Neural cell (in vitro differentiated cells): ENCODE results near the gene RFTN1. TPM values are rescaled to one million over a fixed set of nuclear protein-coding genes. Genes with fewer than 3 reads are reported as not detected.

Experiments
- H2AFZ ChIP-seq: fragments of 200-600, 300-800 bp; sonication (generic), shearing (Covaris generic); 2 replicates; pipeline ENCODE4 v1.6.0; 2014; ENCODE audit warnings: low read depth, mild to moderate bottlenecking, antibody characterized with exemption, low read length, moderate library complexity
- H3F3A ChIP-seq: fragments of 200-600 bp; shearing (Covaris generic); 2 replicates; pipeline ENCODE4 v1.6.1; 2016; ENCODE audit warnings: mild to moderate bottlenecking, moderate library complexity, mixed read lengths, antibody characterized with exemption, low read length; ENCODE audit not compliant: insufficient read depth, poor library complexity, severe bottlenecking
- H3K27ac ChIP-seq: fragments of 200-600, 300-800 bp; sonication (generic), shearing (Covaris generic); 2 replicates; pipeline ENCODE4 v1.5.1; 2014; ENCODE audit warnings: mild to moderate bottlenecking, low read length, moderate library complexity
- H3K27me3 ChIP-seq: fragments of 300-800, 200-600 bp; sonication (generic), shearing (Covaris generic); 2 replicates; pipeline ENCODE4 v1.6.0; 2014; ENCODE audit warnings: mild to moderate bottlenecking, low read depth, low read length, moderate library complexity; ENCODE audit not compliant: insufficient read depth
- H3K36me3 ChIP-seq: fragments of 300-800, 200-600 bp; sonication (generic), shearing (Covaris generic); 2 replicates; pipeline ENCODE4 v1.5.1; 2014; ENCODE audit warnings: mild to moderate bottlenecking, antibody characterized with exemption, low read length, moderate library complexity; ENCODE audit not compliant: insufficient read depth
- H3K4me2 ChIP-seq: fragments of 300-800, 200-600 bp; sonication (generic), shearing (Covaris generic); 2 replicates; pipeline ENCODE4 v1.6.0; 2014; ENCODE audit warnings: mild to moderate bottlenecking, low read length
- H3K4me3 ChIP-seq: fragments of 300-800, 200-600 bp; sonication (generic), shearing (Covaris generic); 2 replicates; pipeline ENCODE4 v1.5.1; 2014; ENCODE audit warnings: mild to moderate bottlenecking, low read length, moderate library complexity
- H3K79me2 ChIP-seq: fragments of 200-600 bp; shearing (Covaris generic); replicated peaks from 2 replicates; pipeline ENCODE4 v1.6.0; 2014; ENCODE audit warnings: mild to moderate bottlenecking, low read length, moderate library complexity; ENCODE audit not compliant: insufficient read depth
- H3K9ac ChIP-seq: fragments of 300-800, 200-600 bp; sonication (generic), shearing (Covaris generic); 2 replicates; pipeline ENCODE4 v1.6.1; 2016; ENCODE audit warnings: mild to moderate bottlenecking, low read length, mixed read lengths
- H3K9me2 ChIP-seq: fragments of 200-600 bp; shearing (Covaris generic); 2 replicates; pipeline ENCODE4 v1.6.1; 2016; ENCODE audit warnings: mild to moderate bottlenecking, low read length, mixed read lengths; ENCODE audit not compliant: insufficient read depth
- H3K9me3 ChIP-seq: fragments of 200-600, 300-800 bp; sonication (generic), shearing (Covaris generic); 2 replicates; pipeline ENCODE4 v1.6.1; 2016; ENCODE audit warnings: mild to moderate bottlenecking, mixed run types, low read length, moderate library complexity, mixed read lengths
- H4K20me1 ChIP-seq: fragments of 200-600 bp; shearing (Covaris generic); 2 replicates; pipeline ENCODE4 v1.6.1; 2016; ENCODE audit warnings: mild to moderate bottlenecking, mixed run types; ENCODE audit not compliant: insufficient read depth
- EP300 ChIP-seq: fragments of 450-650 bp; conservative IDR thresholded peaks from 2 replicates; pipeline ENCODE4 v1.6.1; 2014; ENCODE audit warnings: antibody characterized with exemption, mild to moderate bottlenecking, moderate library complexity; ENCODE audit not compliant: poor library complexity, severe bottlenecking
- EZH2 ChIP-seq: fragments of 200-600, 300-800 bp; shearing (Covaris generic), sonication (generic); IDR thresholded peaks from 2 replicates; pipeline ENCODE4 v1.6.1; 2014; ENCODE audit warnings: antibody characterized with exemption, low read length, borderline replicate concordance, mild to moderate bottlenecking; ENCODE audit not compliant: insufficient read depth, poor library complexity, severe bottlenecking
- MXI1 ChIP-seq: fragments of 450-650 bp; conservative IDR thresholded peaks from 2 replicates; pipeline ENCODE4 v1.6.1; 2014; ENCODE audit warnings: antibody characterized with exemption, mild to moderate bottlenecking; ENCODE audit not compliant: poor library complexity, severe bottlenecking
- POLR2AphosphoS5 ChIP-seq: IDR thresholded peaks from 2 replicates; pipeline ENCODE4 v1.6.1; 2012
- RAD21 ChIP-seq: fragments of 450-650 bp; conservative IDR thresholded peaks from 2 replicates; pipeline ENCODE4 v1.6.1; 2014; ENCODE audit warnings: antibody characterized with exemption, mild to moderate bottlenecking, moderate library complexity
- SMC3 ChIP-seq: fragments of 450-650 bp; conservative IDR thresholded peaks from 2 replicates; pipeline ENCODE4 v1.6.1; 2014; ENCODE audit warnings: antibody characterized with exemption, mild to moderate bottlenecking, moderate library complexity; ENCODE audit not compliant: poor library complexity
- TAF1 ChIP-seq: IDR thresholded peaks from 2 replicates; pipeline ENCODE4 v1.6.1; 2012; ENCODE audit warnings: low read depth
- polyA plus RNA-seq: library from polyadenylated mRNA; depleted of rRNA; stranded (reverse); fragments of >200 nt; gene quantifications from 2 replicates; pipeline ENCODE4 v1.2.3, GENCODE V29; 2014
- TF ChIP-seq, protein P1 (sequence below): IDR thresholded peaks from 2 replicates; pipeline ENCODE4 v1.6.1; 2012; ENCODE audit warnings: borderline replicate concordance
- TF ChIP-seq, protein P2 (sequence below): fragments of 450-650 bp; IDR thresholded peaks from 2 replicates; pipeline ENCODE4 v1.5.1; 2014; ENCODE audit warnings: antibody characterized with exemption, mild to moderate bottlenecking, moderate library complexity; ENCODE audit not compliant: poor library complexity, severe bottlenecking

The RFTN1 gene
- polyA plus RNA-seq, 1 donor from 2014 or later: 36.8 TPM

DNA sequence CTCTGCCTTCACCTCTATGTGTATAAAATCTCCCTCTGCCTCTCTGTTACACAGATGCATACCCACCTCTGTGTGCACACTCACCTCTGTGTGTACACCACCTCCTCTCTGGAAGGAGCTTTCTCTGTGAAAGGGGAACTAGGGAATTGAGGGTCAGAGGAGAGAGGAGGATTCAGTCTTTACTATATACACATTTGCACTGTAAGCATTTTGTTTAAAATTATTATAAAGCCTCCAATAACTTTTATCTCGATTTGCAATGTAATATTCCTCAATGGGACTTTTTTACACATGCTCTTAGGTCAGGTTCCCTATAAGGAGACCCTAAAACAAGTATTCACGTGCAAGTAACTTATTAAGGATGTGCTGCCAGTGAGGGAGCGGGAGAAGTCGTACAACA lies 166.0 kb downstream of the RFTN1 start:
- Histone ChIP-seq H4K20me1 (no peaks in the 10 kb centered on the region), H3K4me3 (no peak overlapping the region), H3K9me2 (no peaks in the 10 kb centered on the region), H3F3A (no peaks in the 10 kb centered on the region), H3K9ac (no peak overlapping the region), H3K4me2 (no peak overlapping the region), H3K9me3 (no peaks in the 10 kb centered on the region), H2AFZ (no peak overlapping the region), H3K27ac (no peak overlapping the region), H3K36me3 (no peaks in the 10 kb centered on the region), H3K27me3 (no peaks in the 10 kb centered on the region), H3K79me2 (no peaks in the 10 kb centered on the region)
- no peak for TF ChIP-seq TAF1
- TF ChIP-seq EP300: no peak
- TF ChIP-seq, protein P1, sequence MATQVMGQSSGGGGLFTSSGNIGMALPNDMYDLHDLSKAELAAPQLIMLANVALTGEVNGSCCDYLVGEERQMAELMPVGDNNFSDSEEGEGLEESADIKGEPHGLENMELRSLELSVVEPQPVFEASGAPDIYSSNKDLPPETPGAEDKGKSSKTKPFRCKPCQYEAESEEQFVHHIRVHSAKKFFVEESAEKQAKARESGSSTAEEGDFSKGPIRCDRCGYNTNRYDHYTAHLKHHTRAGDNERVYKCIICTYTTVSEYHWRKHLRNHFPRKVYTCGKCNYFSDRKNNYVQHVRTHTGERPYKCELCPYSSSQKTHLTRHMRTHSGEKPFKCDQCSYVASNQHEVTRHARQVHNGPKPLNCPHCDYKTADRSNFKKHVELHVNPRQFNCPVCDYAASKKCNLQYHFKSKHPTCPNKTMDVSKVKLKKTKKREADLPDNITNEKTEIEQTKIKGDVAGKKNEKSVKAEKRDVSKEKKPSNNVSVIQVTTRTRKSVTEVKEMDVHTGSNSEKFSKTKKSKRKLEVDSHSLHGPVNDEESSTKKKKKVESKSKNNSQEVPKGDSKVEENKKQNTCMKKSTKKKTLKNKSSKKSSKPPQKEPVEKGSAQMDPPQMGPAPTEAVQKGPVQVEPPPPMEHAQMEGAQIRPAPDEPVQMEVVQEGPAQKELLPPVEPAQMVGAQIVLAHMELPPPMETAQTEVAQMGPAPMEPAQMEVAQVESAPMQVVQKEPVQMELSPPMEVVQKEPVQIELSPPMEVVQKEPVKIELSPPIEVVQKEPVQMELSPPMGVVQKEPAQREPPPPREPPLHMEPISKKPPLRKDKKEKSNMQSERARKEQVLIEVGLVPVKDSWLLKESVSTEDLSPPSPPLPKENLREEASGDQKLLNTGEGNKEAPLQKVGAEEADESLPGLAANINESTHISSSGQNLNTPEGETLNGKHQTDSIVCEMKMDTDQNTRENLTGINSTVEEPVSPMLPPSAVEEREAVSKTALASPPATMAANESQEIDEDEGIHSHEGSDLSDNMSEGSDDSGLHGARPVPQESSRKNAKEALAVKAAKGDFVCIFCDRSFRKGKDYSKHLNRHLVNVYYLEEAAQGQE: no peak
- no peak for TF ChIP-seq EZH2
- TF ChIP-seq RAD21: no peak
- no peak for TF ChIP-seq SMC3
- TF ChIP-seq, protein P2, sequence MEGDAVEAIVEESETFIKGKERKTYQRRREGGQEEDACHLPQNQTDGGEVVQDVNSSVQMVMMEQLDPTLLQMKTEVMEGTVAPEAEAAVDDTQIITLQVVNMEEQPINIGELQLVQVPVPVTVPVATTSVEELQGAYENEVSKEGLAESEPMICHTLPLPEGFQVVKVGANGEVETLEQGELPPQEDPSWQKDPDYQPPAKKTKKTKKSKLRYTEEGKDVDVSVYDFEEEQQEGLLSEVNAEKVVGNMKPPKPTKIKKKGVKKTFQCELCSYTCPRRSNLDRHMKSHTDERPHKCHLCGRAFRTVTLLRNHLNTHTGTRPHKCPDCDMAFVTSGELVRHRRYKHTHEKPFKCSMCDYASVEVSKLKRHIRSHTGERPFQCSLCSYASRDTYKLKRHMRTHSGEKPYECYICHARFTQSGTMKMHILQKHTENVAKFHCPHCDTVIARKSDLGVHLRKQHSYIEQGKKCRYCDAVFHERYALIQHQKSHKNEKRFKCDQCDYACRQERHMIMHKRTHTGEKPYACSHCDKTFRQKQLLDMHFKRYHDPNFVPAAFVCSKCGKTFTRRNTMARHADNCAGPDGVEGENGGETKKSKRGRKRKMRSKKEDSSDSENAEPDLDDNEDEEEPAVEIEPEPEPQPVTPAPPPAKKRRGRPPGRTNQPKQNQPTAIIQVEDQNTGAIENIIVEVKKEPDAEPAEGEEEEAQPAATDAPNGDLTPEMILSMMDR: no peak
- no peak for TF ChIP-seq POLR2AphosphoS5
- TF ChIP-seq MXI1: no peak

GRCh38 chr3:16346413-16347081 lies 167.0 kb downstream of the RFTN1 start:
- Histone ChIP-seq H2AFZ (no peak overlapping the region), H3K27me3 (no peaks in the 10 kb centered on the region), H3K27ac (no peak overlapping the region), H3K4me3 (no peak overlapping the region), H3F3A (no peaks in the 10 kb centered on the region), H3K4me2 (no peak overlapping the region), H3K9me2 (no peaks in the 10 kb centered on the region), H3K9ac (no peak overlapping the region), H3K36me3 (no peaks in the 10 kb centered on the region), H3K9me3 (no peaks in the 10 kb centered on the region), H4K20me1 (no peaks in the 10 kb centered on the region), H3K79me2 (no peaks in the 10 kb centered on the region)
- TF ChIP-seq EZH2 (no peak), RAD21 (no peak), TAF1 (no peak), SMC3 (no peak), MXI1 (no peak), POLR2AphosphoS5 (no peak), EP300 (no peak)
- TF ChIP-seq, protein P1: no peak
- TF ChIP-seq, protein P2: no peak
